Activated T-cell treated with anti-CD3 and anti-CD28 coated beads, Interleukin-2, amount 50 U/mL, for 24 hours (primary cell): ENCODE data around the gene LDLRAD1.
"Not testable (repeated sequence)": the region's sequence is repeated elsewhere in the genome, so short reads cannot be mapped to it uniquely, and the experiment has no call there.

Experiments used
- DNase-seq: peaks from one replicate; pipeline ENCODE4 v3.0.0-alpha.2; 2020
- H3K27ac Mint-ChIP-seq: 2 replicates; pipeline ENCODE4 v1.8.0; 2020; ENCODE audit warnings: mild to moderate bottlenecking, mixed read lengths
- H3K27me3 Mint-ChIP-seq: 2 replicates; pipeline ENCODE4 v1.8.0; 2020; ENCODE audit warnings: mixed read lengths
- H3K36me3 Mint-ChIP-seq: 2 replicates; pipeline ENCODE4 v1.8.0; 2020; ENCODE audit warnings: low read depth, mixed read lengths
- H3K4me1 Mint-ChIP-seq: 2 replicates; pipeline ENCODE4 v1.8.0; 2020; ENCODE audit warnings: low read depth, mixed read lengths
- H3K4me3 Mint-ChIP-seq: 2 replicates; pipeline ENCODE4 v1.8.0; 2020; ENCODE audit warnings: mild to moderate bottlenecking, moderate library complexity, mixed read lengths
- H3K9me3 Mint-ChIP-seq: 2 replicates; pipeline ENCODE4 v1.8.0; 2020; ENCODE audit warnings: mixed read lengths

LDLRAD1 gene

GRCh38 chr1:53986458-53986857, 31.5 kb downstream of the LDLRAD1 start:
- no peak overlapping the region for H3K27ac Mint-ChIP-seq
- DNase-seq, result no peak
- H3K4me3 Mint-ChIP-seq, result no peak overlapping the region
- no peaks in the 10 kb centered on the region for H3K27me3 Mint-ChIP-seq
- H3K9me3 Mint-ChIP-seq, result no peaks in the 10 kb centered on the region
- H3K4me1 Mint-ChIP-seq, result peaks cover 22% of the 10 kb centered on the region
- H3K36me3 Mint-ChIP-seq, result no peaks in the 10 kb centered on the region

- Mint-ChIP-seq H3K4me1 (peaks cover 22% of the 10 kb centered on the region), H3K9me3 (no peaks in the 10 kb centered on the region), H3K36me3 (no peaks in the 10 kb centered on the region), H3K27me3 (no peaks in the 10 kb centered on the region), H3K27ac (no peak overlapping the region), H3K4me3 (no peak overlapping the region)
- no peak for DNase-seq
Measured at GRCh38 chr1:53984726-53985125, 33.3 kb downstream of the LDLRAD1 start.

GRCh38 chr1:53982763-53983104, 35.3 kb downstream of the LDLRAD1 start:
- Mint-ChIP-seq H3K9me3 (no peaks in the 10 kb centered on the region), H3K27me3 (no peaks in the 10 kb centered on the region), H3K27ac (no peak overlapping the region), H3K4me3 (no peak overlapping the region), H3K4me1 (peaks cover 18% of the 10 kb centered on the region), H3K36me3 (no peaks in the 10 kb centered on the region)
- no peak for DNase-seq

- DNase-seq, result no peak
- peaks cover 15% of the 10 kb centered on the region for H3K4me1 Mint-ChIP-seq
Measured at GRCh38 chr1:53982034-53982762, 35.8 kb downstream of the LDLRAD1 start.

GRCh38 chr1:53981220-53981619, 36.8 kb downstream of the LDLRAD1 start:
- H3K36me3 Mint-ChIP-seq, result no peaks in the 10 kb centered on the region
- H3K4me1 Mint-ChIP-seq, result peaks cover 8% of the 10 kb centered on the region
- H3K27me3 Mint-ChIP-seq, result no peaks in the 10 kb centered on the region
- H3K9me3 Mint-ChIP-seq, result no peaks in the 10 kb centered on the region
- no peak for DNase-seq
- H3K4me3 Mint-ChIP-seq, result no peak overlapping the region
- no peak overlapping the region for H3K27ac Mint-ChIP-seq

More at GRCh38 chr1:53982034-53982762, 35.8 kb downstream of the LDLRAD1 start:
- Mint-ChIP-seq H3K27ac (no peak overlapping the region), H3K9me3 (no peaks in the 10 kb centered on the region), H3K27me3 (no peaks in the 10 kb centered on the region), H3K4me3 (no peak overlapping the region), H3K36me3 (no peaks in the 10 kb centered on the region)

GRCh38 chr1:53979712-53980450, 38.1 kb downstream of the LDLRAD1 start:
- H3K27ac Mint-ChIP-seq, result no peak overlapping the region
- H3K4me1 Mint-ChIP-seq, result peaks cover 4% of the 10 kb centered on the region
- no peaks in the 10 kb centered on the region for H3K9me3 Mint-ChIP-seq
- no peak overlapping the region for H3K4me3 Mint-ChIP-seq
- no peak for DNase-seq
- H3K36me3 Mint-ChIP-seq, result peaks cover 8% of the 10 kb centered on the region
- H3K27me3 Mint-ChIP-seq, result no peaks in the 10 kb centered on the region

GRCh38 chr1:53975861-53976260, 42.1 kb downstream of the LDLRAD1 start:
- no peak for DNase-seq
- Mint-ChIP-seq H3K27ac (no peak overlapping the region), H3K27me3 (no peaks in the 10 kb centered on the region), H3K9me3 (no peaks in the 10 kb centered on the region), H3K4me3 (no peak overlapping the region), H3K36me3 (peaks cover 19% of the 10 kb centered on the region), H3K4me1 (peaks cover 6% of the 10 kb centered on the region)

- Mint-ChIP-seq H3K27me3 (no peaks in the 10 kb centered on the region), H3K9me3 (no peaks in the 10 kb centered on the region), H3K36me3 (peaks cover 57% of the 10 kb centered on the region), H3K27ac (no peak overlapping the region), H3K4me3 (no peak overlapping the region), H3K4me1 (peaks cover 6% of the 10 kb centered on the region)
- DNase-seq, result no peak
Measured at GRCh38 chr1:53971718-53972117, 46.3 kb downstream of the LDLRAD1 start.

- H3K27me3 Mint-ChIP-seq, result not testable (repeated sequence)
- peak overlapping the region; percentile 53 for H3K27ac Mint-ChIP-seq
Measured at GRCh38 chr1:53969323-53969722, 48.7 kb downstream of the LDLRAD1 start.

GRCh38 chr1:53968125-53968513, 49.9 kb downstream of the LDLRAD1 start:
- Mint-ChIP-seq H3K36me3 (peaks cover 73% of the 10 kb centered on the region), H3K27me3 (no peaks in the 10 kb centered on the region), H3K4me3 (no peak overlapping the region), H3K4me1 (peaks cover 6% of the 10 kb centered on the region), H3K9me3 (no peaks in the 10 kb centered on the region), H3K27ac (no peak overlapping the region)
- DNase-seq, result no peak

More at GRCh38 chr1:53969323-53969722, 48.7 kb downstream of the LDLRAD1 start:
- H3K36me3 Mint-ChIP-seq, result peaks cover 63% of the 10 kb centered on the region
- not testable (repeated sequence) for H3K9me3 Mint-ChIP-seq, DNase-seq, H3K4me3 Mint-ChIP-seq, H3K4me1 Mint-ChIP-seq

- no peak for DNase-seq
- Mint-ChIP-seq H3K4me3 (no peak overlapping the region), H3K4me1 (peaks cover 6% of the 10 kb centered on the region), H3K36me3 (peaks cover 78% of the 10 kb centered on the region), H3K27ac (peak overlapping the region; percentile 61), H3K27me3 (no peaks in the 10 kb centered on the region), H3K9me3 (no peaks in the 10 kb centered on the region)
Measured at GRCh38 chr1:53967409-53968124, 50.4 kb downstream of the LDLRAD1 start.

GRCh38 chr1:53966794-53967193, 51.2 kb downstream of the LDLRAD1 start:
- Mint-ChIP-seq H3K36me3 (peaks cover 83% of the 10 kb centered on the region), H3K27me3 (no peaks in the 10 kb centered on the region), H3K4me1 (peaks cover 3% of the 10 kb centered on the region), H3K27ac (no peak overlapping the region), H3K4me3 (no peak overlapping the region), H3K9me3 (no peaks in the 10 kb centered on the region)
- DNase-seq, result no peak

GRCh38 chr1:53964109-53964508, 53.9 kb downstream of the LDLRAD1 start:
- no peaks in the 10 kb centered on the region for H3K27me3 Mint-ChIP-seq
- no peaks in the 10 kb centered on the region for H3K9me3 Mint-ChIP-seq
- H3K27ac Mint-ChIP-seq, result no peak overlapping the region
- peaks cover 88% of the 10 kb centered on the region for H3K36me3 Mint-ChIP-seq
- DNase-seq, result no peak
- no peak overlapping the region for H3K4me3 Mint-ChIP-seq
- no peaks in the 10 kb centered on the region for H3K4me1 Mint-ChIP-seq

- no peaks in the 10 kb centered on the region for H3K27me3 Mint-ChIP-seq
- no peaks in the 10 kb centered on the region for H3K4me1 Mint-ChIP-seq
- H3K4me3 Mint-ChIP-seq, result no peak overlapping the region
- H3K9me3 Mint-ChIP-seq, result no peaks in the 10 kb centered on the region
- no peak for DNase-seq
- H3K27ac Mint-ChIP-seq, result no peak overlapping the region
- peaks cover 87% of the 10 kb centered on the region for H3K36me3 Mint-ChIP-seq
Measured at GRCh38 chr1:53963460-53963859, 54.5 kb downstream of the LDLRAD1 start.

GRCh38 chr1:53962395-53962794, 55.6 kb downstream of the LDLRAD1 start:
- H3K27me3 Mint-ChIP-seq, result no peaks in the 10 kb centered on the region

More at GRCh38 chr1:53962395-53962794, 55.6 kb downstream of the LDLRAD1 start:
- no peak for DNase-seq
- no peak overlapping the region for H3K4me3 Mint-ChIP-seq
- peaks cover under 1% of the 10 kb centered on the region for H3K4me1 Mint-ChIP-seq
- H3K36me3 Mint-ChIP-seq, result peaks cover 82% of the 10 kb centered on the region
- H3K27ac Mint-ChIP-seq, result no peak overlapping the region
- H3K9me3 Mint-ChIP-seq, result no peaks in the 10 kb centered on the region
